Trophoblast cell (in vitro differentiated cells and primary cell): ENCODE data around the gene OGFR.

Experiments used
- DNase-seq, 2 donors: peaks; one replicate each; pipeline ENCODE4 v3.0.0-alpha.2; 2016
- H2AFZ ChIP-seq: 2 replicates; pipeline ENCODE4 v1.6.1; 2013; ENCODE audit warnings: low read length, moderate library complexity, mild to moderate bottlenecking; ENCODE audit not compliant: insufficient read depth, poor library complexity
- H2AK5ac ChIP-seq: 2 replicates; pipeline ENCODE4 v1.6.1; 2013; ENCODE audit warnings: mild to moderate bottlenecking, low read length
- H2BK120ac ChIP-seq: 2 replicates; pipeline ENCODE4 v1.6.1; 2013; ENCODE audit warnings: low read length, mild to moderate bottlenecking, moderate library complexity; ENCODE audit not compliant: insufficient read depth, poor library complexity
- H2BK12ac ChIP-seq: 2 replicates; pipeline ENCODE4 v1.6.1; 2013; ENCODE audit warnings: mild to moderate bottlenecking, low read length, moderate library complexity
- H2BK5ac ChIP-seq: 2 replicates; pipeline ENCODE4 v1.6.1; 2013; ENCODE audit warnings: low read length, low read depth, moderate library complexity, mild to moderate bottlenecking; ENCODE audit not compliant: poor library complexity
- H3K14ac ChIP-seq: 2 replicates; pipeline ENCODE4 v1.6.1; 2013; ENCODE audit warnings: mild to moderate bottlenecking, low read length
- H3K18ac ChIP-seq: 2 replicates; pipeline ENCODE4 v1.6.1; 2013; ENCODE audit warnings: mild to moderate bottlenecking, low read length
- H3K23ac ChIP-seq: 2 replicates; pipeline ENCODE4 v1.6.1; 2013; ENCODE audit warnings: low read length
- H3K27ac ChIP-seq: 2 replicates; pipeline ENCODE4 v1.5.1; 2013; ENCODE audit warnings: low read depth, mild to moderate bottlenecking, inconsistent platforms, low read length, moderate library complexity
- H3K27me3 ChIP-seq: 2 replicates; pipeline ENCODE4 v1.6.1; 2013; ENCODE audit warnings: inconsistent platforms, mild to moderate bottlenecking, low read length, moderate library complexity; ENCODE audit not compliant: insufficient read depth
- H3K36me3 ChIP-seq, 2 experiments: 1 replicate in 1 of 2; 2 replicates in 1 of 2; pipeline ENCODE4 v1.6.1; 2013; ENCODE audit warnings: low read length in 2 of 2, mild to moderate bottlenecking in 2 of 2, moderate library complexity in 1 of 2; ENCODE audit not compliant: insufficient read depth in 2 of 2, control insufficient read depth in 1 of 2
- H3K4ac ChIP-seq: 2 replicates; pipeline ENCODE4 v1.6.1; 2013; ENCODE audit warnings: low read depth, mild to moderate bottlenecking, low read length, moderate library complexity
- H3K4me1 ChIP-seq, 2 experiments: 1 replicate in 1 of 2; 2 replicates in 1 of 2; pipeline ENCODE4 v1.6.1; 2013; ENCODE audit warnings: low read length in 2 of 2, mild to moderate bottlenecking in 2 of 2, moderate library complexity in 1 of 2; ENCODE audit not compliant: insufficient read depth in 2 of 2, control insufficient read depth in 1 of 2
- H3K4me2 ChIP-seq: 2 replicates; pipeline ENCODE4 v1.6.1; 2013; ENCODE audit warnings: inconsistent platforms, mild to moderate bottlenecking, low read length, moderate library complexity
- H3K4me3 ChIP-seq: 2 replicates; pipeline ENCODE4 v1.5.1; 2013; ENCODE audit warnings: mild to moderate bottlenecking, low read depth, low read length, inconsistent platforms
- H3K79me1 ChIP-seq: one replicate; pipeline ENCODE4 v1.6.1; 2013; ENCODE audit warnings: low read length
- H3K79me2 ChIP-seq: 2 replicates; pipeline ENCODE4 v1.6.1; 2013; ENCODE audit warnings: low read length, mild to moderate bottlenecking; ENCODE audit not compliant: control insufficient read depth, insufficient read depth, poor library complexity
- H3K9ac ChIP-seq: 2 replicates; pipeline ENCODE4 v1.6.1; 2013; ENCODE audit warnings: mild to moderate bottlenecking, low read length
- H3K9me3 ChIP-seq: 2 replicates; pipeline ENCODE4 v1.6.1; 2013; ENCODE audit warnings: low read depth, mild to moderate bottlenecking, control low read depth, inconsistent platforms, low read length; ENCODE audit not compliant: insufficient read depth
- H4K12ac ChIP-seq: 2 replicates; pipeline ENCODE4 v1.6.1; 2013; ENCODE audit warnings: low read depth, mild to moderate bottlenecking, low read length, moderate library complexity
- H4K8ac ChIP-seq: 2 replicates; pipeline ENCODE4 v1.6.1; 2013; ENCODE audit warnings: low read depth, mild to moderate bottlenecking, low read length, moderate library complexity
- H4K91ac ChIP-seq: one replicate; pipeline ENCODE4 v1.6.1; 2013; ENCODE audit warnings: low read depth, mild to moderate bottlenecking, low read length, moderate library complexity
- WGBS: extraction: QIAGEN DNeasy Blood & Tissue Kit; methylation state at CpG from one replicate; pipeline ENCODE4 v1.1.7; 2013; ENCODE audit warnings: missing lambda C conversion rate; ENCODE audit not compliant: insufficient read length, insufficient coverage; ENCODE audit errors: extremely low coverage; 5-methylcytosine and 5-hydroxymethylcytosine counted together

The OGFR gene

DNA sequence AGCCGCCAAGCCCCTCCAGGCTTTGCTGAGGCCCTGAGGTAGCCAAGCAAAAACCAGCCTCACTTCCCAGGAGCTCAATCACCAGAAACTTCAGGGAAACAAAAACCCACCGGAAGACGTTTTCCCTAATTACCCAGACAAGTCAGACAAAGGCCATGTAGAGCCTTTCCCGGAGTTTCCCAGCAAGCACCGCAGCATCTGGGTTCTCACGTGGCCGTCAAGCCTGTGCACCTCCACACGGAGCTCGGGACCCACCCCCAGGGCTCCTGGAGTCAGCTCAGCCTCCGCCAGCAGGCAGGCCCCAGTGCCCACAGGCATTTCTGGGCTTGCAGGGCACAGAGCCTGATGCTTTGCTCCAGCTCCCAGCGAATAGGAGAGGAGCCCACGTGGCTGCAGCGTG, 18.5 kb upstream of the OGFR start:
- no CpG with 5 or more reads among the region's 13 CpGs for WGBS
- peaks cover 3% of the 10 kb centered on the region for H3K9me3 ChIP-seq
- H3K79me2 ChIP-seq, result no peaks in the 10 kb centered on the region
- no peak overlapping the region for H2BK120ac ChIP-seq
- no peak overlapping the region for H4K8ac ChIP-seq
- no peak overlapping the region for H4K12ac ChIP-seq
- no peak overlapping the region for H2AFZ ChIP-seq
- H3K4me2 ChIP-seq, result no peak overlapping the region
- H3K23ac ChIP-seq, result no peak overlapping the region
- DNase-seq, result no peak
- peaks cover 3 to 10% of the 10 kb centered on the region in 2 experiments for H3K4me1 ChIP-seq
- no peaks in the 10 kb centered on the region for H3K79me1 ChIP-seq
- no peaks in the 10 kb centered on the region for H3K36me3 ChIP-seq
- no peak overlapping the region for H3K18ac ChIP-seq
- no peak overlapping the region for H2BK5ac ChIP-seq
- no peak overlapping the region for H2AK5ac ChIP-seq
- no peak overlapping the region for H3K4ac ChIP-seq
- H4K91ac ChIP-seq, result no peak overlapping the region
- H3K14ac ChIP-seq, result no peak overlapping the region
- no peak overlapping the region for H3K27ac ChIP-seq
- no peak overlapping the region for H3K9ac ChIP-seq
- no peaks in the 10 kb centered on the region for H3K27me3 ChIP-seq
- H2BK12ac ChIP-seq, result no peak overlapping the region
- no peak overlapping the region for H3K4me3 ChIP-seq

DNA sequence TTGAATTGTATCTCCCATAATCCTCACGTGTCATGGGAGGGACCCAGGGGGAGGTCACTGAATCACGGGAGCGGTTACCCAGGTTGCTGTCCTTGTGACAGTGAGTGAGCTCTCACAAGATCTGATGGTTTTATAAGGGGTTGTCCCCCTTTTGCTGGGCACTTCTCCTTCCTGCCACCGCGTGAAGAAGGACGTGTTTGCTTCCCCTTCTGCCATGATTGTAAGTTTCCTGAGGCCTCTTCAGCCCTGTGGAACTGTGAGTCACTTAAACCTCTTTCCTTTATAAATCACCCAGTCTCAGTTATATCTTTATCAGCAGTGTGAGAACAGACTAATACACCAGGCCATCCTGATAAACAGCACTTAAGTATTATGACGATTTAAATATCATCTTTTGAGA, 17.3 kb upstream of the OGFR start:
- no peak overlapping the region for H3K4me3 ChIP-seq
- no peak overlapping the region for H2BK120ac ChIP-seq
- no peak overlapping the region for H4K8ac ChIP-seq
- H3K9me3 ChIP-seq, result peaks cover 3% of the 10 kb centered on the region
- no peak overlapping the region for H4K12ac ChIP-seq
- H3K18ac ChIP-seq, result no peak overlapping the region
- no peak overlapping the region for H2BK5ac ChIP-seq
- no peaks in the 10 kb centered on the region for H3K36me3 ChIP-seq
- H3K9ac ChIP-seq, result no peak overlapping the region
- DNase-seq, result no peak
- H2AFZ ChIP-seq, result no peak overlapping the region
- H3K27ac ChIP-seq, result no peak overlapping the region
- H2BK12ac ChIP-seq, result no peak overlapping the region
- WGBS, result no CpG with 5 or more reads among the region's 7 CpGs
- H3K4me2 ChIP-seq, result no peak overlapping the region
- H3K14ac ChIP-seq, result no peak overlapping the region
- H4K91ac ChIP-seq, result no peak overlapping the region
- H3K79me2 ChIP-seq, result no peaks in the 10 kb centered on the region
- H2AK5ac ChIP-seq, result no peak overlapping the region
- no peaks in the 10 kb centered on the region for H3K27me3 ChIP-seq
- peaks cover 3% of the 10 kb centered on the region for H3K79me1 ChIP-seq
- H3K23ac ChIP-seq, result no peak overlapping the region
- peaks cover 9 to 19% of the 10 kb centered on the region in 2 experiments for H3K4me1 ChIP-seq
- no peak overlapping the region for H3K4ac ChIP-seq

DNA sequence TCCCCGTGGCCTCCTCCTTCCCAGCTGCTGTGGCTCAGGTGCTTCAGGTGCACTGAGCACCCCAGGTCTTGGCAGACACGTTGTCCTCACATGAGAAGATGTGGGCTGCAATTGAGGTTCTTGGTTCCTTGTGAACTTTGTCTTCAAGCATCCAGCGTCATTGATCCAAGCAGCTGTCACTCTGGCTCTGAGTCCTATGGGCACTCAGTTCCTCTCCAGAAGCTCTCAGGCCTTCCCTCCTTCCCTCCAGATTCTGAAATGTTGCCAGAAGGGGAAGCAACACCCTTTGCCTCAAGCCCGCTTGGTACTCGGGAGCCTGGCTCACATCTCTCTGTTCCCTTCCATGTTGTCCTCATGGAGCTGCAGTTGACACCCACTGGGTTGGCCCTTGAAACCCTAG, 16.8 kb upstream of the OGFR start:
- H3K27me3 ChIP-seq, result no peaks in the 10 kb centered on the region
- no peak overlapping the region for H3K4ac ChIP-seq
- H3K79me1 ChIP-seq, result peaks cover 6% of the 10 kb centered on the region
- no peak for DNase-seq
- no CpG with 5 or more reads among the region's 5 CpGs for WGBS
- no peak overlapping the region for H2BK5ac ChIP-seq
- no peak overlapping the region for H2AFZ ChIP-seq
- no peaks in the 10 kb centered on the region for H3K79me2 ChIP-seq
- H3K14ac ChIP-seq, result no peak overlapping the region
- no peak overlapping the region for H4K8ac ChIP-seq
- H3K9ac ChIP-seq, result no peak overlapping the region
- H3K23ac ChIP-seq, result no peak overlapping the region
- H2BK12ac ChIP-seq, result no peak overlapping the region
- H3K9me3 ChIP-seq, result peaks cover under 1% of the 10 kb centered on the region
- peaks cover 14 to 24% of the 10 kb centered on the region in 2 experiments for H3K4me1 ChIP-seq
- no peak overlapping the region for H4K12ac ChIP-seq
- no peak overlapping the region for H4K91ac ChIP-seq
- H3K36me3 ChIP-seq, result no peaks in the 10 kb centered on the region
- no peak overlapping the region for H2BK120ac ChIP-seq
- no peak overlapping the region for H3K18ac ChIP-seq
- no peak overlapping the region for H3K4me3 ChIP-seq
- no peak overlapping the region for H3K27ac ChIP-seq
- H3K4me2 ChIP-seq, result no peak overlapping the region
- H2AK5ac ChIP-seq, result no peak overlapping the region

GRCh38 chr20:62788607-62789006, 16.0 kb upstream of the OGFR start:
- H3K4ac ChIP-seq, result no peak overlapping the region
- no peak for DNase-seq
- peaks cover 18 to 29% of the 10 kb centered on the region in 2 experiments for H3K4me1 ChIP-seq
- no peak overlapping the region for H3K9ac ChIP-seq
- no peak overlapping the region for H3K27ac ChIP-seq
- H3K27me3 ChIP-seq, result no peaks in the 10 kb centered on the region
- H3K9me3 ChIP-seq, result peaks cover 3% of the 10 kb centered on the region
- H3K79me2 ChIP-seq, result no peaks in the 10 kb centered on the region
- no peak overlapping the region for H2BK120ac ChIP-seq
- no peak overlapping the region for H3K18ac ChIP-seq
- H3K4me2 ChIP-seq, result no peak overlapping the region
- H4K12ac ChIP-seq, result no peak overlapping the region
- H2AFZ ChIP-seq, result no peak overlapping the region
- WGBS, result no CpG with 5 or more reads among the region's 15 CpGs
- H2BK5ac ChIP-seq, result no peak overlapping the region
- no peak overlapping the region for H3K14ac ChIP-seq
- peaks cover 10% of the 10 kb centered on the region for H3K79me1 ChIP-seq
- no peaks in the 10 kb centered on the region for H3K36me3 ChIP-seq
- no peak overlapping the region for H4K91ac ChIP-seq
- no peak overlapping the region for H2BK12ac ChIP-seq
- H4K8ac ChIP-seq, result no peak overlapping the region
- no peak overlapping the region for H3K4me3 ChIP-seq
- no peak overlapping the region for H3K23ac ChIP-seq
- no peak overlapping the region for H2AK5ac ChIP-seq
